A673 (cell line): ENCODE data around the gene FBXL15. TPM values are rescaled to one million over a fixed set of nuclear protein-coding genes. Genes with fewer than 3 reads are reported as not detected.

Experiments used
- BruUV-seq: library from RNA; stranded (reverse); fragments of 400-500 nt; replicated peaks from 2 replicates; lab custom pipeline; 2021; lab: Mats Ljungman, UMichigan
- CTCF ChIA-PET: fragments of 300-600 bp; sonication (Branson Sonifier 250); formaldehyde crosslinking; loops from one replicate; lab custom pipeline; 2022; ENCODE audit warnings: antibody characterized with exemption; lab: Charles Lee
- POLR2A ChIA-PET: fragments of 300-600 bp; sonication (Branson Sonifier 250); formaldehyde crosslinking; loops from one replicate; lab custom pipeline; 2022; ENCODE audit warnings: antibody characterized with exemption; ENCODE audit not compliant: low non-redundant PET; lab: Charles Lee
- DNase-seq: peaks from one replicate; pipeline ENCODE4 v3.0.0-alpha.2; 2015; ENCODE audit warnings: low spot score
- H3K27ac ChIP-seq: fragments of 200-600 bp; sonication (generic); 2 replicates; pipeline ENCODE4 v1.5.1; 2016; ENCODE audit warnings: mixed run types, low read depth, mild to moderate bottlenecking, mixed read lengths, antibody characterized with exemption, low read length; ENCODE audit not compliant: poor library complexity, severe bottlenecking
- H3K27me3 ChIP-seq: fragments of 200-600 bp; sonication (generic); replicated peaks from 2 replicates; pipeline ENCODE4 v1.6.1; 2017; ENCODE audit warnings: mixed run types, low read depth, mild to moderate bottlenecking, mixed read lengths, antibody characterized with exemption, low read length; ENCODE audit not compliant: insufficient read depth, poor library complexity
- H3K36me3 ChIP-seq: fragments of 200-600 bp; sonication (generic); 2 replicates; pipeline ENCODE4 v1.6.1; 2016; ENCODE audit warnings: mixed run types, mild to moderate bottlenecking, mixed read lengths, antibody characterized with exemption, low read length; ENCODE audit not compliant: insufficient read depth, poor library complexity, severe bottlenecking
- H3K4me1 ChIP-seq: fragments of 200-600 bp; sonication (generic); 2 replicates; pipeline ENCODE4 v1.6.1; 2017; ENCODE audit warnings: mixed run types, mild to moderate bottlenecking, mixed read lengths, antibody characterized with exemption, low read length; ENCODE audit not compliant: insufficient read depth, poor library complexity, severe bottlenecking
- H3K4me3 ChIP-seq: fragments of 200-600 bp; sonication (generic); 2 replicates; pipeline ENCODE4 v1.5.1; 2016; ENCODE audit warnings: low read depth, mixed run types, mild to moderate bottlenecking, mixed read lengths, low read length; ENCODE audit not compliant: poor library complexity, severe bottlenecking
- H3K9me3 ChIP-seq: fragments of 200-600 bp; sonication (generic); 2 replicates; pipeline ENCODE4 v1.6.1; 2016; ENCODE audit warnings: mixed run types, low read depth, mild to moderate bottlenecking, mixed read lengths, antibody characterized with exemption, low read length; ENCODE audit not compliant: poor library complexity, severe bottlenecking
- EZH2 ChIP-seq: fragments of 200-600 bp; sonication (generic); IDR thresholded peaks from 2 replicates; pipeline ENCODE4 v1.6.1; 2017; ENCODE audit warnings: borderline replicate concordance, low read depth, mild to moderate bottlenecking, mixed read lengths, antibody characterized with exemption, low read length; ENCODE audit not compliant: poor library complexity, severe bottlenecking
- intact Hi-C: fragments of 100-400 bp; cut with micrococcal nuclease; formaldehyde crosslinking; loops from one replicate; pipeline ENCODE4 v1.10.0; 2022; ENCODE audit not compliant: unreplicated experiment
- total RNA-seq: library from RNA; stranded (reverse); gene quantifications from 2 replicates; pipeline ENCODE4 v1.2.3, GENCODE V29; 2021
- TF ChIP-seq, protein P1 (sequence below): fragments of 300-800, 200-600 bp; sonication (generic); conservative IDR thresholded peaks from 2 replicates; pipeline ENCODE4 v1.5.1; 2017; ENCODE audit warnings: low read depth, mild to moderate bottlenecking, antibody characterized with exemption, low read length, moderate library complexity, mixed read lengths

Gene FBXL15
- total RNA-seq, 1 experiment from 2014 or later = 8.9 TPM

DNA sequence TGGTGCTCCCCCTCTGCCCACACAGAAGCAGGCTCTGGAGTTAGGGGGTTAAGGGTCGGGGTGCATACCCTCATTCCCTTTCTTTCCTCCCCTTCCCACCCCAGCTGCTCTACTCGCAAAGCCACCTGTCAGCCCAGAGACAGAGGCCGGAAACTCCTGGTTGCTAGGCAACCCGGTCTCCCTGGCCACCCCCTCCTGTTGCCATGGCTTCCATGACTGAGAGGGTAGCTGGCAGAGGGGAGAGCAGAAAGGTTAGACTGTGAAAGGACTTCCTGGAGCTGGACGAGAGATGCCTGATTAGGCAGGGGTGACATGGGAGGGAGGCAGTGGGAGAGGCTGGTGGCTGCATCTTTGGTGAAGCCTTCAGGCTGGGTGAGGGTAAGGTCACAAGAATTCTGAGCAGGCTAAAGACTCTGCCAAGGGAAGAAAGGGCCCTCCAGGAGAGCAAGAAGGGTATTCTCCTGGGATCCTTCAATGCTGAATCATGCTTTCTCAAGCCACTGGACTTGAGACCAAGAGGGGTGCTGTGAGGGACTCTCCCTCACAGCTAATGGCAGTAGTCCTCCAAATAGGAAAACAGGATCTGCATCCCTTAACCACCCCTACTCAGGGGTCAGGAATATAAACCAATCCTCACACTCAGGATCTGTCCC lies 7.5 kb upstream of the FBXL15 start:
- no peak overlapping the region for H3K27ac ChIP-seq
- no peaks in the 10 kb centered on the region for H3K36me3 ChIP-seq
- intact Hi-C loops = no loop called here
- no peaks in the 10 kb centered on the region for H3K9me3 ChIP-seq
- no TSS peak for BruUV-seq
- CTCF ChIA-PET = no interaction called here
- H3K4me1 ChIP-seq = peaks cover 22% of the 10 kb centered on the region
- no peak overlapping the region for H3K4me3 ChIP-seq
- POLR2A ChIA-PET = interaction anchor here (0.5 to 0.6 kb wide), 2 partner anchors 11 to 28 kb away, joined by 4 to 5 read pairs; no protein-coding TSS in a partner anchor
- TF ChIP-seq EZH2 = no peak
- TF ChIP-seq, protein P1, sequence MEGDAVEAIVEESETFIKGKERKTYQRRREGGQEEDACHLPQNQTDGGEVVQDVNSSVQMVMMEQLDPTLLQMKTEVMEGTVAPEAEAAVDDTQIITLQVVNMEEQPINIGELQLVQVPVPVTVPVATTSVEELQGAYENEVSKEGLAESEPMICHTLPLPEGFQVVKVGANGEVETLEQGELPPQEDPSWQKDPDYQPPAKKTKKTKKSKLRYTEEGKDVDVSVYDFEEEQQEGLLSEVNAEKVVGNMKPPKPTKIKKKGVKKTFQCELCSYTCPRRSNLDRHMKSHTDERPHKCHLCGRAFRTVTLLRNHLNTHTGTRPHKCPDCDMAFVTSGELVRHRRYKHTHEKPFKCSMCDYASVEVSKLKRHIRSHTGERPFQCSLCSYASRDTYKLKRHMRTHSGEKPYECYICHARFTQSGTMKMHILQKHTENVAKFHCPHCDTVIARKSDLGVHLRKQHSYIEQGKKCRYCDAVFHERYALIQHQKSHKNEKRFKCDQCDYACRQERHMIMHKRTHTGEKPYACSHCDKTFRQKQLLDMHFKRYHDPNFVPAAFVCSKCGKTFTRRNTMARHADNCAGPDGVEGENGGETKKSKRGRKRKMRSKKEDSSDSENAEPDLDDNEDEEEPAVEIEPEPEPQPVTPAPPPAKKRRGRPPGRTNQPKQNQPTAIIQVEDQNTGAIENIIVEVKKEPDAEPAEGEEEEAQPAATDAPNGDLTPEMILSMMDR = no peak
- H3K27me3 ChIP-seq = no peaks in the 10 kb centered on the region
- no peak for DNase-seq

DNA sequence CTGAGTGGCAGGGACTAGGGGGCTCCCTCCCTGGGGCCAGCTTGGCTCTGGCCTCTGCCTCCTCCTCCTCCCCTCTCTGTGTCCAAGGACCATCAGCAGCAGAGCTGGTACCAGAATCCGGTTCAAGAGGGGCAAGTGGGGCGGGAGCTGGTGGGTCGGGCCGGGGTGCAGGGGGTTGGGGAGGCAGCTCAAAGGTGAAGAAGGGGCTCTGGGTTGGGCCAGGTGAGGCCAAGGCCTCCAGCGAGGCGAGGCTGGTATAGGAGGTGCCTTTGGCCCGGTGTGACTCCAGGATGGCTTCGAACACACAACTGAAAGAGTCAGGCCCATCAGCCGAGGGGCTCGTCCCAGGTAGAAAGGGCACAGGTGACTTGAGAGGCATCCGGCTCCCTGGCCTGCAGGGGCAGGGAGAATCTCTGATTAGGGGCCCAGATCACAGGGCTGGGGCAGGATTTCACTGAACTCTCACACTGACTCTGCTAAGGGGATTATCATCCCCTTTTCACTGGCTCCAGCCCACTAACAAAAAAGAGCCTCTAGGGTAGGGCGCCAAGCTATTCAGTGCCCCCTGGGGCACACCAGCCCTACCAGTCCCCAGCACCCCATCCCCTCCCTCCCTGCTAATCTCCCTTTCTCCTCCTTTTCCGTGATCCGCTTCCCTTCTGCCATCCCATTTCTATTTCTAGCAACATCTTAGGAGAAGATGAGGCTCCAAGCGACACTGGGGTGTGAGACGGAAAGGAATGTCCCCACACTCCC lies 6.7 kb upstream of the FBXL15 start:
- H3K9me3 ChIP-seq = no peaks in the 10 kb centered on the region
- intact Hi-C loops = no loop called here
- TF ChIP-seq, protein P1 = no peak
- TF ChIP-seq EZH2 = no peak
- no peaks in the 10 kb centered on the region for H3K27me3 ChIP-seq
- peaks cover 19% of the 10 kb centered on the region for H3K4me1 ChIP-seq
- CTCF ChIA-PET = no interaction called here
- POLR2A ChIA-PET = interaction anchor here (0.5 kb wide), 1 partner anchor 11 kb away, joined by 4 read pairs; no protein-coding TSS in a partner anchor
- no peak overlapping the region for H3K27ac ChIP-seq
- BruUV-seq = no TSS peak
- H3K36me3 ChIP-seq = no peaks in the 10 kb centered on the region
- H3K4me3 ChIP-seq = no peak overlapping the region
- no peak for DNase-seq

DNA sequence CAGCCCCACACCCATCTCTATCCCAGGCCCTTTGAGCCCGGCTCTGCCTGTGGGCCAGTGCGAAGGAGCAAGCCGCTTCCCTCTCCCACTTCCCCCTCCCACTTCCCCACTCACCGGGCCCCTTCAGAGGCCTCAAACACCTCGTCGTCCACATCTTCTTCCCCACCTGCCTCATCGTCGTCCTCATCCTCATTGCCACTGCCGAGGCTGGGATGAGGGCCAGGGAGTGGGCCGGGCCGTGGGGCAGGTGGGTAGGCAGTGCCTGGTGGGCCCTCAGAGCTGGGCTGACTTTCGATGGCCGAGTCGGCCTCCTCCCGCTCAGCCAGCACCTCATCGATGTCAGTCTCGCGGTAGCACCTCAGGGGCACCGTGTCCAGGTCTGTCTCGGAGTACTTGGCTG lies 5.9 kb upstream of the FBXL15 start:
- BruUV-seq = no TSS peak
- DNase-seq = no peak
- CTCF ChIA-PET = no interaction called here
- Histone ChIP-seq H3K4me3 (no peak overlapping the region), H3K27me3 (no peaks in the 10 kb centered on the region), H3K36me3 (no peaks in the 10 kb centered on the region), H3K9me3 (no peaks in the 10 kb centered on the region), H3K4me1 (peaks cover 18% of the 10 kb centered on the region), H3K27ac (no peak overlapping the region)
- TF ChIP-seq EZH2 = no peak
- TF ChIP-seq, protein P1 = no peak
- intact Hi-C loops = no loop called here
- POLR2A ChIA-PET = no interaction called here
